ENCODE data around the gene MOXD1.

DNA sequence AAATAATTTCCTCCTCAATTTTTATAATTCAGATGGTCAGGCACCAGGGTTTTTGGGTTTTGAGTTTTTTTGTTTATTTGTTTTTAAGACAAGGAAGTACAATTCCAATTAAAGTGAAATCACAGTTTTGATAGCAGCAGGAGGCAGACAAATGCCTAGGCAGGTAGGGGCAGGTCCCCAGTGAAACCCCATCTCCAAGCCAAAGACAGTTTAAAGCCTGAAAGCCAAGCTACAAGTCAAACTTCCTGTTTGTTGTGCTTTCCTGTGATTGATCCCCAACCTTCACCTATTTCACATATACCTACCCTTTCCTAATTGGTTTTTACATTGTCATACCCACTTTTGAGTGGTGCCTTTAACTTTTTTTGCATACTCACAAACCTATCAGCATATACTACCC is 149.6 kb downstream of the MOXD1 start:
- TF ChIP-seq, protein P1, sequence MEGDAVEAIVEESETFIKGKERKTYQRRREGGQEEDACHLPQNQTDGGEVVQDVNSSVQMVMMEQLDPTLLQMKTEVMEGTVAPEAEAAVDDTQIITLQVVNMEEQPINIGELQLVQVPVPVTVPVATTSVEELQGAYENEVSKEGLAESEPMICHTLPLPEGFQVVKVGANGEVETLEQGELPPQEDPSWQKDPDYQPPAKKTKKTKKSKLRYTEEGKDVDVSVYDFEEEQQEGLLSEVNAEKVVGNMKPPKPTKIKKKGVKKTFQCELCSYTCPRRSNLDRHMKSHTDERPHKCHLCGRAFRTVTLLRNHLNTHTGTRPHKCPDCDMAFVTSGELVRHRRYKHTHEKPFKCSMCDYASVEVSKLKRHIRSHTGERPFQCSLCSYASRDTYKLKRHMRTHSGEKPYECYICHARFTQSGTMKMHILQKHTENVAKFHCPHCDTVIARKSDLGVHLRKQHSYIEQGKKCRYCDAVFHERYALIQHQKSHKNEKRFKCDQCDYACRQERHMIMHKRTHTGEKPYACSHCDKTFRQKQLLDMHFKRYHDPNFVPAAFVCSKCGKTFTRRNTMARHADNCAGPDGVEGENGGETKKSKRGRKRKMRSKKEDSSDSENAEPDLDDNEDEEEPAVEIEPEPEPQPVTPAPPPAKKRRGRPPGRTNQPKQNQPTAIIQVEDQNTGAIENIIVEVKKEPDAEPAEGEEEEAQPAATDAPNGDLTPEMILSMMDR (optimal IDR thresholded peaks at IDR 0.05 in 1 of 3, IDR thresholded peaks at IDR 0.05 in 1 of 3, conservative IDR thresholded peaks at IDR 0.05 in 1 of 3; ENCODE audit: extremely low read depth in 1 of 3, insufficient read depth in 2 of 3, low read length in 3 of 3) = no peak
- no peak for TF ChIP-seq EZH2 (IDR thresholded peaks at IDR 0.05; ENCODE audit: low read length)

Data from keratinocyte (primary cell).